HepG2 (cell line): Measurements from ENCODE around the gene PCSK6. TPM values are rescaled to one million over a fixed set of nuclear protein-coding genes. Genes with fewer than 3 reads are reported as not detected.

Experiments used
- ADNP ChIP-seq: sonication (generic); formaldehyde crosslinking; IDR thresholded peaks from 2 replicates; pipeline ENCODE4 v1.4.0; 2020; ENCODE audit warnings: missing genetic modification reagents
- BCL6 ChIP-seq: IDR thresholded peaks from 2 replicates; pipeline ENCODE4 v1.6.1; 2016; ENCODE audit warnings: missing genetic modification reagents, missing compliant biosample characterization
- CC2D1A ChIP-seq: sonication (generic); formaldehyde crosslinking; IDR thresholded peaks from 2 replicates; pipeline ENCODE4 v1.8.1; 2023; ENCODE audit warnings: mild to moderate bottlenecking, missing genetic modification reagents
- DMAP1 ChIP-seq: IDR thresholded peaks from 2 replicates; pipeline ENCODE4 v1.6.1; 2016
- PCBP2 ChIP-seq: fragments of 200-400 bp; formaldehyde crosslinking; optimal IDR thresholded peaks from 2 replicates; pipeline ENCODE3; 2018; ENCODE audit warnings: low read length, low read depth; ENCODE audit not compliant: poor library complexity, severe bottlenecking
- RBFOX2 ChIP-seq: fragments of 200-400 bp; formaldehyde crosslinking; IDR thresholded peaks from 2 replicates; pipeline ENCODE4 v1.6.1; 2017; ENCODE audit warnings: low read depth, mild to moderate bottlenecking, low read length
- SP1 ChIP-seq, 2 experiments: fragments of 450-650 bp in 1 of 2; sonication (generic) in 1 of 2; formaldehyde crosslinking in 1 of 2; IDR thresholded peaks; 2 replicates each; pipeline versions ENCODE4 v1.4.0 to v1.6.1; 2016 to 2020; ENCODE audit warnings: missing genetic modification reagents in 1 of 2
- SP4 ChIP-seq: sonication (generic); formaldehyde crosslinking; IDR thresholded peaks from 2 replicates; pipeline ENCODE4 v1.8.1; 2023; ENCODE audit warnings: mild to moderate bottlenecking, missing genetic modification reagents
- TOPORS ChIP-seq: sonication (generic); formaldehyde crosslinking; IDR thresholded peaks from 2 replicates; pipeline ENCODE4 v1.8.0; 2023; ENCODE audit warnings: mild to moderate bottlenecking, missing genetic modification reagents
- ZFP36L2 ChIP-seq: sonication (generic); formaldehyde crosslinking; IDR thresholded peaks from 2 replicates; pipeline ENCODE4 v1.4.0; 2020; ENCODE audit warnings: missing genetic modification reagents
- ZFP91 ChIP-seq: sonication (generic); formaldehyde crosslinking; IDR thresholded peaks from 2 replicates; pipeline ENCODE4 v1.9.0; 2022; ENCODE audit warnings: missing genetic modification reagents, mild to moderate bottlenecking, borderline replicate concordance
- ZNF512B ChIP-seq: sonication (generic); formaldehyde crosslinking; IDR thresholded peaks from 2 replicates; pipeline ENCODE4 v1.5.1; 2020; ENCODE audit warnings: missing genetic modification reagents, mild to moderate bottlenecking, borderline replicate concordance
- ZNF557 ChIP-seq: sonication (generic); formaldehyde crosslinking; IDR thresholded peaks from 2 replicates; pipeline ENCODE4 v1.4.0; 2020; ENCODE audit warnings: missing genetic modification reagents
- polyA plus RNA-seq, 8 experiments: library from polyadenylated mRNA; depleted of rRNA in 3 of 8; stranded (reverse) in 7 of 8; unstranded in 1 of 8; fragments of >200 nt; fragmentation: Illumina TruSeq in 4 of 8; extraction: Trizol in 4 of 8; gene quantifications; 2 replicates each; pipeline versions ENCODE4 v1.2.1 to v1.2.3, GENCODE V29; 2011 to 2016; ENCODE audit warnings: low read depth in 4 of 8, missing spikeins in 1 of 8, mixed read lengths in 1 of 8; ENCODE audit not compliant: insufficient read depth in 1 of 8
- total RNA-seq, 5 experiments: library from RNA; depleted of rRNA; stranded (reverse); fragments of >200 nt; fragmentation: Illumina TruSeq; extraction: Trizol; gene quantifications; 2 replicates each; pipeline ENCODE4 v1.2.3, GENCODE V29; 2016; ENCODE audit warnings: low read depth in 1 of 5
- TF ChIP-seq, protein P1 (sequence below), 2 experiments: sonication (generic) in 1 of 2; formaldehyde crosslinking in 1 of 2; IDR thresholded peaks; 2 replicates each; pipeline versions ENCODE4 v1.4.0 to v1.6.1; 2018 to 2020; ENCODE audit warnings: missing genetic modification reagents in 2 of 2, borderline replicate concordance in 1 of 2, low read depth in 1 of 2, mild to moderate bottlenecking in 1 of 2, missing biosample characterization in 1 of 2
- TF ChIP-seq, protein P2 (sequence below): sonication (generic); formaldehyde crosslinking; IDR thresholded peaks from 2 replicates; pipeline ENCODE4 v1.4.0; 2020; ENCODE audit warnings: mild to moderate bottlenecking, low read depth, missing genetic modification reagents
- TF ChIP-seq, protein P3 (sequence below): sonication (generic); formaldehyde crosslinking; IDR thresholded peaks from 2 replicates; pipeline ENCODE4 v1.8.1; 2023; ENCODE audit warnings: missing genetic modification reagents, inconsistent platforms, borderline replicate concordance
- TF ChIP-seq, protein P4 (sequence below): sonication (generic); formaldehyde crosslinking; IDR thresholded peaks from 2 replicates; pipeline ENCODE4 v1.8.1; 2023; ENCODE audit warnings: mild to moderate bottlenecking, moderate library complexity, missing genetic modification reagents

PCSK6 gene
- total and polyA plus RNA-seq, 2 of the 13 experiments (the other 11 are each of a cell fraction or from before 2014, with no cell fraction given): 56.5 to 155 TPM

DNA sequence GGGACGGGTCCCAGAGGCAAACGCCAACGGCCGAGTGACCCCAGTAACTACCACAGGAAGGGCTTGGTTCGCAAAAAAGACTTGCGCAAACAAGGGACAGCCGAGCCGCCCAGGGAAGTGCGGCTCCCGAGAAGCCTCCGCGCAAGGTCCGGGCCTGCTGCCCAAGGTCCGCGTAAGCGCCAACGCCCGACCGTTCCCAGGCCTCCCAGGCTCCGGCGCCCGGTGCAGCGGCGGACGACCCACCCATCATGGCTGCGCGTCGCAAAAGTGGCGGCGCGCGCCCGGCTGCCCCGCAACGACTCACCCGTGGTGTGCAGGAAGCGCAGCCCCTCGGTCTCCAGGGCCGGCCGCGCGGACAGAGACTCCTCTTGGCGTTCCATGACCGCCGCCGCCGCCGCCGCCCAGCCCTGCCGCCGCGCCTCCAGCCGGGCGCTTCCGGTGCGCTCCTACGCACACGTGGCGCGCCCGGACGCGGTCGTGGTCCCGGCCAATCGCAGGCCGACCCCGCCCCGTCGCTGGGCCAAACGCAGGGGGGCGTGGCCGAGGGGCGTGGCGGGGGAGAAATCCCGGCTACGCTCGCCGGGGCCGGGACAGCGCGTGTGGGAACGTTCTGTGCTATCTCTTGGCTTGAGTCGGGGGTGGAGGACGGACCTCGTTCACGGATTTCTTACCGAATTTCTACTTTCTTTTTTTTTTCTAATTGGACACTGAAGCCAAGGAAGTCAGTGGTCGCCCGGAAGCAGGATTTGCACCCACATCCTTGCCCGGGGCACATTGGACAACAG lies 212.3 kb downstream of the PCSK6 start, which contains the start of gene SELENOS (continued):
- TF ChIP-seq, protein P1, sequence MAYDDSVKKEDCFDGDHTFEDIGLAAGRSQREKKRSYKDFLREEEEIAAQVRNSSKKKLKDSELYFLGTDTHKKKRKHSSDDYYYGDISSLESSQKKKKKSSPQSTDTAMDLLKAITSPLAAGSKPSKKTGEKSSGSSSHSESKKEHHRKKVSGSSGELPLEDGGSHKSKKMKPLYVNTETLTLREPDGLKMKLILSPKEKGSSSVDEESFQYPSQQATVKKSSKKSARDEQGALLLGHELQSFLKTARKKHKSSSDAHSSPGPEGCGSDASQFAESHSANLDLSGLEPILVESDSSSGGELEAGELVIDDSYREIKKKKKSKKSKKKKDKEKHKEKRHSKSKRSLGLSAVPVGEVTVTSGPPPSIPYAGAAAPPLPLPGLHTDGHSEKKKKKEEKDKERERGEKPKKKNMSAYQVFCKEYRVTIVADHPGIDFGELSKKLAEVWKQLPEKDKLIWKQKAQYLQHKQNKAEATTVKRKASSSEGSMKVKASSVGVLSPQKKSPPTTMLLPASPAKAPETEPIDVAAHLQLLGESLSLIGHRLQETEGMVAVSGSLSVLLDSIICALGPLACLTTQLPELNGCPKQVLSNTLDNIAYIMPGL (CRISPR knock-in tag; IDR thresholded peaks at IDR 0.05; ENCODE audit: borderline replicate concordance in 1 of 2, low read depth in 1 of 2): peak in 1 of 2 experiments; percentile 88; a peak in 2 of 4 replicates
- no peak for TF ChIP-seq BCL6 (CRISPR knock-in tag)
- TF ChIP-seq, protein P2, sequence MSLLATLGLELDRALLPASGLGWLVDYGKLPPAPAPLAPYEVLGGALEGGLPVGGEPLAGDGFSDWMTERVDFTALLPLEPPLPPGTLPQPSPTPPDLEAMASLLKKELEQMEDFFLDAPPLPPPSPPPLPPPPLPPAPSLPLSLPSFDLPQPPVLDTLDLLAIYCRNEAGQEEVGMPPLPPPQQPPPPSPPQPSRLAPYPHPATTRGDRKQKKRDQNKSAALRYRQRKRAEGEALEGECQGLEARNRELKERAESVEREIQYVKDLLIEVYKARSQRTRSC (CRISPR knock-in tag): peak; percentile 41; the same call in 1 of the 2 replicates
- peak; percentile 69 for TF ChIP-seq DMAP1 (CRISPR knock-in tag)
- TF ChIP-seq TOPORS (CRISPR knock-in tag): peak; percentile 80; the same call in 1 of the 2 replicates
- no peak for TF ChIP-seq SP1 (IDR thresholded peaks at IDR 0.05)
- TF ChIP-seq SP1 (CRISPR knock-in tag; IDR thresholded peaks at IDR 0.05): peak; percentile 90
- TF ChIP-seq ZFP91: peak; percentile 66; the same call in 1 of the 2 replicates
- no peak for TF ChIP-seq ZFP36L2
- TF ChIP-seq ZNF557: no peak
- TF ChIP-seq, protein P3, sequence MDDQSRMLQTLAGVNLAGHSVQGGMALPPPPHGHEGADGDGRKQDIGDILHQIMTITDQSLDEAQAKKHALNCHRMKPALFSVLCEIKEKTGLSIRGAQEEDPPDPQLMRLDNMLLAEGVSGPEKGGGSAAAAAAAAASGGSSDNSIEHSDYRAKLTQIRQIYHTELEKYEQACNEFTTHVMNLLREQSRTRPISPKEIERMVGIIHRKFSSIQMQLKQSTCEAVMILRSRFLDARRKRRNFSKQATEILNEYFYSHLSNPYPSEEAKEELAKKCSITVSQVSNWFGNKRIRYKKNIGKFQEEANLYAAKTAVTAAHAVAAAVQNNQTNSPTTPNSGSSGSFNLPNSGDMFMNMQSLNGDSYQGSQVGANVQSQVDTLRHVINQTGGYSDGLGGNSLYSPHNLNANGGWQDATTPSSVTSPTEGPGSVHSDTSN (CRISPR knock-in tag): no peak
- TF ChIP-seq CC2D1A (CRISPR knock-in tag): no peak
- TF ChIP-seq SP4: peak; percentile 94
- TF ChIP-seq PCBP2: no peak
- TF ChIP-seq ADNP (CRISPR knock-in tag): no peak
- TF ChIP-seq, protein P4, sequence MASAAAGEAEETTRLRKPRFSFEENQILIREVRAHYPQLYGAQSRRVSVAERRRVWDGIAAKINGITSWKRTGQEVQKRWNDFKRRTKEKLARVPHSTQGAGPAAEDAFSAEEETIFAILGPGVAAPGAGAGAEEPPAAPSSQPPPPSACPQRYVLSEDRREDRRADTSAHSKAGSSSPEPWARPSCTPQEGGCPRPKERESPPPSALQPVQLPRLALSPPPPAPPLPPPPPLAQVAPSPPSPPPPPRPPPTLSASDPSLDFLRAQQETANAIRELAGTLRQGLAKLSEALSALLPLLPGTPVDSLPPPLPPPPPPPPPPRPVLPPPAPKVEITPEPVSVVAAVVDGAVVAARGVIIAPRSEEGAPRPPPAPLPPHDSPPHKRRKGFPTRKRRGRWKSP (CRISPR knock-in tag): peak; percentile 72; the same call in 1 of the 2 replicates
- peak; percentile 93 for TF ChIP-seq RBFOX2
- no peak for TF ChIP-seq ZNF512B
